ENCODE results near the gene MRPS18C. TPM values are rescaled to one million over a fixed set of nuclear protein-coding genes. Genes with fewer than 3 reads are reported as not detected.

Gene MRPS18C
- total RNA-seq: 65.7 TPM
- long read RNA-seq, transcript MRPS18C-201 (6 exons, 1,643 nt): major isoform, 32 of 36 reads
- long read RNA-seq, partial matches to known transcripts: 0 of 36 reads
- long read RNA-seq, other reads (novel, unspliced or antisense): 1 of 36 reads

DNA sequence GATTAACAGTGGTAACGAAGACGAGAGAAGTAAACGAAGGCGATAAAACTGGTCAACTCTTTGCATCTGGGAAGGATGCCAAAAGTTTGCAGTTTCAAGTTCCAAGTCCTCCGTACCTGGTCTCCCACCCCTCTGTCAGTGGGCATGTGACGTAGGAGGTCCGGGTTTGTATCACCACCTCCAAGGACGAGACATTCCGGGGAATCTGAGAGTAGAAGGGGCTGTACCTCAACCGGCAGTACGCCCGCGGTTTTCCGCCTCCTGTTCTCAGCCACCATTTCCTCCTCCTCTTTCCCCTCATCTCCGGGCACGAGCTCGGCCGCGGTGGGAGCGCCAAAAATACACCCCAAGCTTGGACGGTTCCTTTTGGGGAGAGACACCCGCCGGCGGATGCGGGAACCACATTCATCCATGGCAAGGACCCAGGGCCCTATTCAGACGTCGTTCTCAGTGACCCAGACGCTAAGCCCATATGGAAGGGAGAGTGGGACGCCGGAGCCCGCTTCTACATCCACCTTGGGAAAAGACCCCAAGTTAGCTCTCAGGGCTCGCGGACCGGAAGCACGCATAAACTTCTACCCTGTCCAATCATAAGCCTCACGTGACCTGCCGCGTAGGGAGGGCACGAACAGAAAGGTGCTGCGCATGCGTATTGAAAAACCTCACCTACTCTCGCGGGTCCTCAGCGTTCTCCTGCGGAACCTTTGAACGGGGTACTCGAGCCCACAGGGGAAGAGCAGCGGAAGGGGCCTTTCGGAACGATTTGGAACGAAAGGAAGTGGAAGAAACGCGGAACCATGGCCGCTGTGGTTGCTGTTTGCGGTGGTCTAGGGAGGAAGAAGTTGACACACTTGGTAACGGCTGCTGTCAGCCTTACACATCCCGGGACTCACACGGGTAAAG lies at the start of gene MRPS18C, which contains the start of gene HELQ:
Gene MRPS18C (plus strand): TSS at position 778 of the 903 bp plus-strand sequence. CDS start 20 bp downstream, at position 798.
Gene HELQ (minus strand): TSS at position 543 of the 903 bp plus-strand sequence. CDS start 130 bp downstream, at position 413.
- intact Hi-C loops (cut with micrococcal nuclease): no loop called here
- Histone ChIP-seq H3K27ac (replicated peaks) (peak within 1 kb of the TSS; percentile 96), H3K9me3 (replicated peaks) (no peaks in the 10 kb centered on the region), H3K27me3 (ENCODE audit: low read depth) (no peaks in the 10 kb centered on the region), H3K4me3 (peak within 1 kb of the TSS; percentile 89), H3K4me1 (peaks cover 53% of the 10 kb centered on the region), H3K36me3 (peaks cover 57% of the 10 kb centered on the region)
- TF ChIP-seq, protein P1, sequence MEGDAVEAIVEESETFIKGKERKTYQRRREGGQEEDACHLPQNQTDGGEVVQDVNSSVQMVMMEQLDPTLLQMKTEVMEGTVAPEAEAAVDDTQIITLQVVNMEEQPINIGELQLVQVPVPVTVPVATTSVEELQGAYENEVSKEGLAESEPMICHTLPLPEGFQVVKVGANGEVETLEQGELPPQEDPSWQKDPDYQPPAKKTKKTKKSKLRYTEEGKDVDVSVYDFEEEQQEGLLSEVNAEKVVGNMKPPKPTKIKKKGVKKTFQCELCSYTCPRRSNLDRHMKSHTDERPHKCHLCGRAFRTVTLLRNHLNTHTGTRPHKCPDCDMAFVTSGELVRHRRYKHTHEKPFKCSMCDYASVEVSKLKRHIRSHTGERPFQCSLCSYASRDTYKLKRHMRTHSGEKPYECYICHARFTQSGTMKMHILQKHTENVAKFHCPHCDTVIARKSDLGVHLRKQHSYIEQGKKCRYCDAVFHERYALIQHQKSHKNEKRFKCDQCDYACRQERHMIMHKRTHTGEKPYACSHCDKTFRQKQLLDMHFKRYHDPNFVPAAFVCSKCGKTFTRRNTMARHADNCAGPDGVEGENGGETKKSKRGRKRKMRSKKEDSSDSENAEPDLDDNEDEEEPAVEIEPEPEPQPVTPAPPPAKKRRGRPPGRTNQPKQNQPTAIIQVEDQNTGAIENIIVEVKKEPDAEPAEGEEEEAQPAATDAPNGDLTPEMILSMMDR (IDR thresholded peaks at IDR 0.05; ENCODE audit: borderline replicate concordance): peak; percentile 33
- DNase-seq: peak; percentile 94

DNA sequence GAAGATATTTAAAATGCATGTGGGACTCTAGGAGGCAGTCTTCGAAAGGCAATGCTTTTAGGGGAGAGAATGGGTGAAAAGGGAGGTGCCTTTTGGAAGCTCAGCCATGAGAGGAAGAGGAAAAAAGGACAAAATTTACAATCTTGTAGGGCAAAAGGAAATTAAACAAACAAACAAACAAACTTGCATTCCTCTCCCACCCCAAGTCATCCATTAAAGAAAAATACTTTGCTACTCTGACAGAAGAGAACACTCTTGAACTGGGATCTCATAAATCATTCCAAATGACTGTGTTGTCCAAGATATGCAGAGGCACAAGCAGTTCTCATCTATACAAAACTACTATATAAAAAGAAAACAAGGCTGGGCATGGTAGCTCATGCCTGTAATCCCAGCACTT lies 47.0 kb upstream of the MRPS18C start:
- H3K36me3 ChIP-seq: peaks cover 64% of the 10 kb centered on the region
- DNase-seq: no peak
- no peak overlapping the region for H3K27ac ChIP-seq (replicated peaks)
- intact Hi-C loops (cut with micrococcal nuclease): no loop called here
- TF ChIP-seq, protein P1 (IDR thresholded peaks at IDR 0.05; ENCODE audit: borderline replicate concordance): no peak
- no peak overlapping the region for H3K4me3 ChIP-seq
- no peaks in the 10 kb centered on the region for H3K4me1 ChIP-seq
- no peaks in the 10 kb centered on the region for H3K27me3 ChIP-seq (ENCODE audit: low read depth)
- H3K9me3 ChIP-seq (replicated peaks): no peaks in the 10 kb centered on the region

- H3K27ac ChIP-seq (replicated peaks): no peak overlapping the region
- TF ChIP-seq, protein P1 (IDR thresholded peaks at IDR 0.05; ENCODE audit: borderline replicate concordance): no peak
- H3K4me1 ChIP-seq: no peaks in the 10 kb centered on the region
- intact Hi-C loops (cut with micrococcal nuclease): no loop called here
- peaks cover 91% of the 10 kb centered on the region for H3K36me3 ChIP-seq
- no peaks in the 10 kb centered on the region for H3K27me3 ChIP-seq (ENCODE audit: low read depth)
- DNase-seq: no peak
- no peaks in the 10 kb centered on the region for H3K9me3 ChIP-seq (replicated peaks)
- H3K4me3 ChIP-seq: no peak overlapping the region
These were observed 42.2 kb upstream of the MRPS18C start for GRCh38 chr4:83413676-83414075.

DNA sequence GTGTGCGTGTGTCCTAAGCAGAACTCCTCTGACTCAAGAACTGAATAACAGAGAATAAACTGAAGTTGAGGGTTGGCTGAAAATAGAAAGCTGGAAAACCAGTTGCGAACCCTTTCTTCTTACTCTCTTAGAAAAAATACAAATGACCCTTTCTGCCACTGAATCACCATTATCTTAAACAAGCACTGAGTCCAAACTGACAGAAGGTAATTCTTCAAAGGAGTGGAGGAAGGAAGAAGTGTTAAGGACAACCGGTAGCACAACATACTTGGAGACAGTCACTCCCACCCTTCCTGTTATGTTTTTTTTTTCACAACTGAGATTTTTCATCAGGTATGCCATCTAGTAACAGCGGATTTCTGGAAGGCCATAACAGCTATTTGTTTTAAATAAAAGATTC lies 38.3 kb upstream of the MRPS18C start:
- Histone ChIP-seq H3K4me3 (no peak overlapping the region), H3K9me3 (replicated peaks) (no peaks in the 10 kb centered on the region), H3K4me1 (no peaks in the 10 kb centered on the region), H3K27ac (replicated peaks) (no peak overlapping the region), H3K27me3 (ENCODE audit: low read depth) (no peaks in the 10 kb centered on the region), H3K36me3 (peaks cover 88% of the 10 kb centered on the region)
- intact Hi-C loops (cut with micrococcal nuclease): no loop called here
- no peak for DNase-seq
- TF ChIP-seq, protein P1 (IDR thresholded peaks at IDR 0.05; ENCODE audit: borderline replicate concordance): no peak

GRCh38 chr4:83418211-83418610 lies 37.6 kb upstream of the MRPS18C start:
- Histone ChIP-seq H3K36me3 (peaks cover 88% of the 10 kb centered on the region), H3K4me3 (no peak overlapping the region), H3K27ac (replicated peaks) (no peak overlapping the region), H3K9me3 (replicated peaks) (no peaks in the 10 kb centered on the region), H3K4me1 (no peaks in the 10 kb centered on the region), H3K27me3 (ENCODE audit: low read depth) (no peaks in the 10 kb centered on the region)
- no peak for DNase-seq
- intact Hi-C loops (cut with micrococcal nuclease): no loop called here
- TF ChIP-seq, protein P1 (IDR thresholded peaks at IDR 0.05; ENCODE audit: borderline replicate concordance): no peak
